HCT116 (cell line): ENCODE measurements around the gene UNC79. TPM values are rescaled to one million over a fixed set of nuclear protein-coding genes. Genes with fewer than 3 reads are reported as not detected.

Experiments
- ATAC-seq: fragments of 200-7000 bp; cut with Tn5 transposase; 2 replicates; pipeline ENCODE4 v1.9.1; 2020; ENCODE audit warnings: mild to moderate bottlenecking, moderate library complexity
- BruUV-seq: library from RNA; stranded (reverse); fragments of 400-500 nt; replicated peaks from 2 replicates; lab custom pipeline; 2021; lab: Mats Ljungman, UMichigan
- CTCF ChIA-PET: fragments of 300-600 bp; sonication (Branson Sonifier 250); formaldehyde crosslinking; loops from one replicate; lab custom pipeline; 2021; ENCODE audit warnings: antibody characterized with exemption; lab: Charles Lee
- POLR2A ChIA-PET: fragments of 300-600, 350-600 bp; sonication (Branson Sonifier 250); formaldehyde crosslinking; loops from one replicate; lab custom pipeline; 2021; ENCODE audit warnings: antibody characterized with exemption; lab: Charles Lee
- RAD21 ChIA-PET, 2 experiments: fragments of 300-600 bp; sonication (Branson Sonifier 250); formaldehyde crosslinking; loops; one replicate each; lab custom pipeline; 2023; ENCODE audit warnings: low total read pairs in 2 of 2; ENCODE audit not compliant: uncharacterized antibody in 2 of 2, unreplicated experiment in 2 of 2, low non-redundant PET in 1 of 2; lab: Charles Lee
- DNase-seq: peaks from one replicate; pipeline ENCODE4 v3.0.0-alpha.2; 2010; ENCODE audit warnings: low read depth, low spot score
- H2AFZ ChIP-seq: fragments of 200-600 bp; shearing (Covaris generic), sonication (generic); 2 replicates; pipeline ENCODE4 v1.6.1; 2017; ENCODE audit warnings: low read depth, mixed run types, mixed read lengths, antibody characterized with exemption, low read length; ENCODE audit not compliant: poor library complexity, severe bottlenecking
- H3K27ac ChIP-seq: 2 replicates; pipeline ENCODE4 v1.5.1; 2012; ENCODE audit warnings: low read depth, low read length
- H3K27me3 ChIP-seq: fragments of 200-600 bp; sonication (generic); 2 replicates; pipeline ENCODE4 v1.6.1; 2016; ENCODE audit warnings: mixed run types, low read length, mixed read lengths; ENCODE audit not compliant: insufficient read depth
- H3K36me3 ChIP-seq, 2 experiments: fragments of 200-500 bp in 1 of 2; fragments of 200-600 bp in 1 of 2; sonication (Bioruptor generic) in 1 of 2; sonication (generic) in 1 of 2; 2 replicates each; pipeline versions ENCODE4 v1.5.1 to v1.6.1; 2014 to 2016; ENCODE audit warnings: low read length in 2 of 2, inconsistent platforms in 1 of 2, mixed read lengths in 1 of 2, mixed run types in 1 of 2; ENCODE audit not compliant: insufficient read depth in 2 of 2, control insufficient read depth in 1 of 2
- H3K4me1 ChIP-seq, 2 experiments: fragments of 200-600 bp in 1 of 2; sonication (generic) in 1 of 2; 2 replicates each; pipeline versions ENCODE4 v1.5.1 to v1.6.1; 2012 to 2017; ENCODE audit warnings: low read length in 2 of 2, inconsistent platforms in 1 of 2, mild to moderate bottlenecking in 1 of 2, mixed read lengths in 1 of 2, mixed run types in 1 of 2, moderate library complexity in 1 of 2; ENCODE audit not compliant: insufficient read depth in 2 of 2, control insufficient read depth in 1 of 2
- H3K4me2 ChIP-seq: fragments of 200-600 bp; sonication (generic); 2 replicates; pipeline ENCODE4 v1.6.1; 2017; ENCODE audit warnings: mixed run types, low read length, mixed read lengths
- H3K4me3 ChIP-seq, 2 experiments: fragments of 200-600 bp in 1 of 2; sonication (generic) in 1 of 2; replicated peaks in 1 of 2; 2 replicates each; pipeline ENCODE4 v1.5.1; 2011 to 2016; ENCODE audit warnings: low read length in 2 of 2, control low read depth in 1 of 2, low read depth in 1 of 2, mild to moderate bottlenecking in 1 of 2, mixed read lengths in 1 of 2, mixed run types in 1 of 2
- H3K79me2 ChIP-seq: fragments of 200-600 bp; sonication (generic); 2 replicates; pipeline ENCODE4 v1.6.1; 2017; ENCODE audit warnings: mild to moderate bottlenecking, mixed run types, low read length, moderate library complexity, mixed read lengths; ENCODE audit not compliant: insufficient read depth
- H3K9ac ChIP-seq: fragments of 200-600 bp; sonication (generic); 2 replicates; pipeline ENCODE4 v1.6.1; 2016; ENCODE audit warnings: low read length, mixed read lengths
- H3K9me2 ChIP-seq: fragments of 200-600 bp; sonication (generic), shearing (Covaris generic); 2 replicates; pipeline ENCODE4 v1.6.1; 2017; ENCODE audit warnings: mixed run types, mild to moderate bottlenecking, moderate library complexity; ENCODE audit not compliant: insufficient read depth
- H3K9me3 ChIP-seq, 2 experiments: fragments of 200-500 bp in 1 of 2; fragments of 200-600 bp in 1 of 2; sonication (Bioruptor generic) in 1 of 2; sonication (generic) in 1 of 2; 2 replicates each; pipeline ENCODE4 v1.6.1; 2014 to 2017; ENCODE audit warnings: low read length in 2 of 2, mixed read lengths in 2 of 2, inconsistent platforms in 1 of 2, low read depth in 1 of 2, mild to moderate bottlenecking in 1 of 2, mixed run types in 1 of 2, moderate library complexity in 1 of 2; ENCODE audit not compliant: control insufficient read depth in 1 of 2, insufficient read depth in 1 of 2
- H4K20me1 ChIP-seq: fragments of 200-600 bp; sonication (generic), shearing (Covaris generic); 2 replicates; pipeline ENCODE4 v1.6.1; 2017; ENCODE audit warnings: mixed run types, mild to moderate bottlenecking, moderate library complexity; ENCODE audit not compliant: insufficient read depth
- CBX3 ChIP-seq: IDR thresholded peaks from 2 replicates; pipeline ENCODE4 v1.6.1; 2012; ENCODE audit warnings: low read depth
- CEBPB ChIP-seq: IDR thresholded peaks from 2 replicates; pipeline ENCODE4 v1.6.1; 2012; ENCODE audit warnings: low read depth
- ELF1 ChIP-seq: IDR thresholded peaks from 2 replicates; pipeline ENCODE4 v1.6.1; 2012; ENCODE audit warnings: low read depth, borderline replicate concordance
- EZH2 ChIP-seq: fragments of 200-600 bp; sonication (generic); IDR thresholded peaks from 2 replicates; pipeline ENCODE4 v1.6.1; 2017; ENCODE audit warnings: antibody characterized with exemption, mixed run types
- EZH2phosphoT487 ChIP-seq: fragments of 200-600 bp; IDR thresholded peaks from 2 replicates; pipeline ENCODE4 v1.6.1; 2018; ENCODE audit warnings: antibody characterized with exemption, borderline replicate concordance
- JUND ChIP-seq: IDR thresholded peaks from 2 replicates; pipeline ENCODE4 v1.6.1; 2012
- MAX ChIP-seq: IDR thresholded peaks from 2 replicates; pipeline ENCODE4 v1.6.1; 2012
- POLR2A ChIP-seq: IDR thresholded peaks from 2 replicates; pipeline ENCODE4 v1.7.0; 2011; ENCODE audit warnings: borderline replicate concordance; ENCODE audit not compliant: insufficient read depth, insufficient read length; ENCODE audit errors: extremely low read depth
- POLR2AphosphoS5 ChIP-seq: IDR thresholded peaks from 2 replicates; pipeline ENCODE4 v1.6.1; 2011; ENCODE audit warnings: mild to moderate bottlenecking, low read depth, low read length, moderate library complexity
- RAD21 ChIP-seq: IDR thresholded peaks from 2 replicates; pipeline ENCODE4 v1.6.1; 2012; ENCODE audit warnings: low read depth, mild to moderate bottlenecking
- SRF ChIP-seq: IDR thresholded peaks from 2 replicates; pipeline ENCODE4 v1.6.1; 2012; ENCODE audit warnings: low read depth
- YY1 ChIP-seq: IDR thresholded peaks from 2 replicates; pipeline ENCODE4 v1.6.1; 2011; ENCODE audit warnings: low read length, low read depth, moderate library complexity, mild to moderate bottlenecking; ENCODE audit not compliant: insufficient replicate concordance; ENCODE audit errors: extremely low read depth
- ZFX ChIP-seq: fragments of 450-650 bp; IDR thresholded peaks from 2 replicates; pipeline ENCODE4 v1.6.1; 2017
- ZNF274 ChIP-seq: fragments of 200-500 bp; sonication (Bioruptor generic); IDR thresholded peaks from 2 replicates; pipeline ENCODE4 v1.6.1; 2014; ENCODE audit warnings: mild to moderate bottlenecking, low read depth, low read length, inconsistent platforms
- intact Hi-C: fragments of 100-400 bp; cut with micrococcal nuclease; formaldehyde crosslinking; loops from 2 replicates; pipeline ENCODE4 v1.10.0; 2022
- total RNA-seq: library from RNA; stranded (reverse); gene quantifications from one replicate; pipeline ENCODE4 v1.2.1, GENCODE V29; 2021; ENCODE audit not compliant: unreplicated experiment

Gene UNC79
- total RNA-seq, 1 experiment from 2014 or later = 0.10 TPM

GRCh38 chr14:93712838-93713724, 282.3 kb downstream of the UNC79 start:
- Histone ChIP-seq H3K27ac (no peak overlapping the region), H3K4me1 (peaks cover 0 to 4% of the 10 kb centered on the region in 2 experiments; a peak in 1 of 4 replicates), H3K79me2 (no peaks in the 10 kb centered on the region), H3K9me3 (no peaks in the 10 kb centered on the region), H2AFZ (no peak overlapping the region), H3K27me3 (no peaks in the 10 kb centered on the region), H3K4me3 (no peak overlapping the region), H3K9ac (no peak overlapping the region), H4K20me1 (no peaks in the 10 kb centered on the region), H3K9me2 (no peaks in the 10 kb centered on the region), H3K36me3 (no peaks in the 10 kb centered on the region), H3K4me2 (no peak overlapping the region)
- ChIA-PET CTCF (no interaction called here), RAD21 (no interaction called here), POLR2A (no interaction called here)
- DNase-seq = no peak
- intact Hi-C loops = no loop called here
- TF ChIP-seq EZH2 = no peak
- no peak for TF ChIP-seq ELF1
- no peak for TF ChIP-seq YY1
- TF ChIP-seq RAD21 = no peak
- TF ChIP-seq POLR2AphosphoS5 = no peak
- TF ChIP-seq SRF = no peak
- no peak for TF ChIP-seq JUND
- TF ChIP-seq EZH2phosphoT487 = no peak
- TF ChIP-seq ZFX = no peak
- no peak for TF ChIP-seq POLR2A
- TF ChIP-seq MAX = no peak
- TF ChIP-seq CEBPB = no peak
- no peak for TF ChIP-seq CBX3
- no peak for TF ChIP-seq ZNF274
- BruUV-seq = no TSS peak
- no peak for ATAC-seq
